ENCODE data around the gene MAPK8IP3.
"Not testable (repeated sequence)": the region's sequence is repeated elsewhere in the genome, so short reads cannot be mapped to it uniquely, and the experiment has no call there.

MAPK8IP3 gene

DNA sequence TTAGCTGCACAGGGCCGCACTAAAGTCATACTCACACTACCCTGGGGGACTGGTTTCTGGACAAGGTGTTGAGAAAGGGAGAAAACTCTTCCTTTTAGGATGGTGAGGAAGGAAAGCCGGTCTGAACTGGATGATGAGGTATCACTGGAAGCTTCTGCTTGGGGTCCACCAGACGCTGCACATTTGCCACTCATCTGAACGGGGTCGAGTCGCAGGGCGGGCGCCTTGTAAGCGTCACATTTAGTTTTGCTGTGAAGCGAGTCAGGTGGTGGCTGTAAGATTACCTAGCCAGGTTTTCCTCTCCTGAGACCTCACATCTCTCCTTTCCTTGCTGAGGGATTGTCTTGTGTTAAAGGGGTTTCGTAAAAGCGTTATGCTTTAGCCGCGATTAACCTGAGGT, 25.6 kb upstream of the MAPK8IP3 start:
- DNase-seq: no peak

DNA sequence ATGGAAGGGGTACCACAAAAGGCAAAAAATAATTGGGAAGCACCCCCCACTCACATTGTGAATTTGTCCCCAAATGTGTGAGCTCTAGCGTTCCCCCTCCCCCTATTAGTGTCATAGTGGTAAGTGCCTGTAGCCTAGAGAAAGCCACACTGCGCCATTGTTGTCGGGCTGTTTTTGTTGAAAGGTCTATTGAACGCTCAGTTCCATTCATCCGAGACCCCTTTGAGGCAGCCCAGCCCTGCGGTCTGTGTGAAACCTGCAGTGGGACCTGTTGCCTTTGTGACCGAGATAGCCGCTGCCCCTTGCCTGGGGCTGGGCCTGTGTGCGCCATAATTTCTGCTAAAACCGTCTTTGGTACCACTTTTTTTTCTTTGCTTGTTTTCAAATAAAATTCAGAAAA, 25.0 kb upstream of the MAPK8IP3 start:
- peak; percentile 7 for DNase-seq

DNA sequence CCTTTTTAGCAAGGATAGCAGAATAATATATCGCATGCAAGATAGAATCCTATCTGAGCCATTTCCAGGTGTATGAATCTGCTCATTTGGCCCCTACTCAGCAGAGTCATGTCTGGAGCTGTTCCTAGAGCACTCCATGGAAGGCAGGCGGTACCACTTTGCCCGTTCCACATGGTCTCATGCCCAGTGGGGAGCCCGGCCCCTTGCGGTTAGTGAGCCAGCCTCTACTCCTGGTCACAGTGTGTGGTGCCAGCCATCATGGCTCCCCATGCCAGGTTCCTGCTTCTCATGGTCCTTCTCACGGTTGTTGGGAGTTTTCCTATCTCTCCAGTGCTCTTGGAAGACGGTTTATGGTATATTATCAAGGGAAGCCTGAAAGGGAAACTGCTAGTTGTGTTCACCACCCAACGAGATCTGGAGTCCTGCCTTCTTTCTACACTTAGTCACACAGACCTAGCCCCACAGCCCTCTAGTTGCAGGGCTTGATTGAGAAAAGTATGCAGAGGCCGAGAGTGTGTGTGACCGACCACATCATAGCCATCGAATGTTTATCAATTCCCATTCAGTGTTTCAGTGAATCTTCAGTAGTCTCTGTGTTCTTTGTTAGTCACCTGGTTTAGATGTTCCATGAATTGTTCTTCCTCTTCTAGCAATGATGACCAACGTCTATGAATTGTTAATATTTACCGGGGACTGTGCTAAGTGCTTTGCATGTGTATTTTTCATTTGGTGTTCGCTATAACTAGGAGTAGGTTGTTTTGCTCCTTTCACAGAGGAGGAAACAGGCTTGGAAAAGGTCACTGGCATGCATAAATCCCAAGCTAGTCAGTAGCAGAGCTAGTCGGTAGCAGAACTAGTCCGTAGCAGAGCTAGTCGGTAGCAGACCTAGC, 18.3 kb upstream of the MAPK8IP3 start:
- DNase-seq: no peak

DNA sequence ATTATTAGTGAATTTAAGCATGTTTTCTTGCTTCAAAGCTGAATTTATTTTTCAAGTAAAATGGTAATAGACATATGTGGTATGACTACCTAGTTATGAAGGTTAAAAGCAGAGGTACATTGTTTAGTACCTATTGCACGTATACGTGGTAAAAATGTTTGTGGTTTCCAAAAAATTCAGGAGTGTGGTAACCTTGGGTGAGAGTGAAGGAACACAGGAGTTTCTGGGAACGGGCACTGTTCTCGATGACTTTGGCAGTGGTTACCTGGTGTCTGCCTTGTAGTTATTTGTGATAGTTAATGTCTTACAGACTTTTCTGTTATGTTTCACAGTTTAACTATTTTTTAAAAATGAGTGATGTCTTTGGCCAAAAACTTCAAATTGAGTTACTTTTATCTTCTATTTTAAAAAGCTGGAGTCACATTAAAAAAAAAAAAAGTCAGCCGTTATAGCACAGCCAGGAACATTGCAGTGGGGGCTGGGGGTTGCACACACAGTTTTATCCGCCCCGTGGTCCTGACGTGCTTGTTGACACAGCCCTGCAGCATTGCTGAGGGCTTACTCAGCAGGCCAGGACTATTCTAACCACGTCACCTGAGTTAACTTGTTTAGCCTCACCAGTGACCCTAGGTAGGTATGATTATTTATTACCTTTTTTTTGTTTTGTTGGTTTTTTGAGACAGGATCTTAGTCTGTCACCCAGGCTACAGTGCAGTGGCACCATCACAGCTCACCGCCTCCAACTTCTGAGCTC, 17.0 kb upstream of the MAPK8IP3 start:
- DNase-seq: no peak

DNA sequence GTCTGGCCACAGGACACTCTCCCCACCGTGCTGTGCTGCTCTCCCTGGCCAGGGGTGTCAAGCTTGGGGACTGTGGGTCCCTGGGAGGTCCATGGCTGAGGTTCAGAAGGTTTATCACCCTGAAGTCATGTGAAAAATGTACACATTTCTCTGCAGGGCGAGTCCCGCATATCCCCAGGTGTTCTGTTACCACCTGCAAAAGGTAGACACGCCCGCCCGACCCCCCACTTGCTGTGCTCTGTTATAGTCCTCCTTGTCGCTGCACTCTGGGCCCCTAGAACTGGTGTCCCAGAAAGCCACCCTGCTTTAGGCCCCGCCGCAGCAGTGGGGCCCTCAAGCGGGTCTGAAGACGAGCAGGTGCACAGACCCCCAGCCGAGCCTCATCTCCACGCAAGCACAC, 16.1 kb upstream of the MAPK8IP3 start:
- no peak for DNase-seq

- DNase-seq: no peak
Observed at GRCh38 chr16:1690810-1691209, 15.2 kb upstream of the MAPK8IP3 start.

GRCh38 chr16:1691276-1691675, 14.7 kb upstream of the MAPK8IP3 start:
- DNase-seq: no peak

GRCh38 chr16:1691956-1692355, 14.0 kb upstream of the MAPK8IP3 start:
- DNase-seq: no peak

DNA sequence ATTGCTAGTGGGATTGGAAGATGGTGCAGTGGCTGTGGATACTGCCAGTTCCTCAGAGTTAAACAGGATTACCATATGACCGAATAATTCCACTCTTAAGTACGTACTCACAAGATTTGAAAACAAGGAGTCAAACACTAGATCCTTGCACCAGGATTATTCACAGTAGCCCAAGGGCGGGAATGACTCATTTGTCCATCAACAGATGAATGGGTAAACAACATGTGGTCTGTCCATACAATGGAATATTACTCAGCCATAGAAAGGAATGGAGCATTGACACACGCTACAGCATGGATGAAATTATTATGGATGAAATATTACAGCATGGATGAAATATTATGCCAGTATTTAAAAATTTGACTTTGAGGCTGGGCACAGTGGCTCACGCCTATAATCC, 9.1 kb upstream of the MAPK8IP3 start:
- DNase-seq: no peak

GRCh38 chr16:1698680-1699079, 7.3 kb upstream of the MAPK8IP3 start:
- DNase-seq: no peak

- no peak for DNase-seq
Observed at GRCh38 chr16:1700246-1700645, 5.7 kb upstream of the MAPK8IP3 start.

- no peak for DNase-seq
Observed at GRCh38 chr16:1701216-1701878, 4.6 kb upstream of the MAPK8IP3 start.

DNA sequence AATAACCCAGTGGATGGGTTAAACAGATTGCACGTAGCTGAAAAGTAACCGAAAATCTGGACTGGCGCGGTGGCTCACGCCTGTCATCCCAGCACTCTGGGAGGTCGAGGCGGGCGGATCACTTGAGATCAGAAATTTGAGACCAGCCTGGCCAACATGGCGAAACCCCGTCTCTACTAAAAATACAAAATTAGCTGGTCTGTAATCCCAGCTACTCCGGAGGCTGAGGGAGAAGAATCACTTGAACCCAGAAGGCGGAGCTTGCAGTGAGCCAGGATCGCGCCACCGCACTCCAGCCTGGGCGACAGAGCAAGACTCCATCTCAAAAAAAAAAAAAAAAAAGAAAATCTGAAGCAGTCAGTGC, 689 bp upstream of the MAPK8IP3 start:
- not testable (repeated sequence) for DNase-seq

- no peak for DNase-seq
Observed at GRCh38 chr16:1706386-1707192, 594 bp downstream of the MAPK8IP3 start.

DNA sequence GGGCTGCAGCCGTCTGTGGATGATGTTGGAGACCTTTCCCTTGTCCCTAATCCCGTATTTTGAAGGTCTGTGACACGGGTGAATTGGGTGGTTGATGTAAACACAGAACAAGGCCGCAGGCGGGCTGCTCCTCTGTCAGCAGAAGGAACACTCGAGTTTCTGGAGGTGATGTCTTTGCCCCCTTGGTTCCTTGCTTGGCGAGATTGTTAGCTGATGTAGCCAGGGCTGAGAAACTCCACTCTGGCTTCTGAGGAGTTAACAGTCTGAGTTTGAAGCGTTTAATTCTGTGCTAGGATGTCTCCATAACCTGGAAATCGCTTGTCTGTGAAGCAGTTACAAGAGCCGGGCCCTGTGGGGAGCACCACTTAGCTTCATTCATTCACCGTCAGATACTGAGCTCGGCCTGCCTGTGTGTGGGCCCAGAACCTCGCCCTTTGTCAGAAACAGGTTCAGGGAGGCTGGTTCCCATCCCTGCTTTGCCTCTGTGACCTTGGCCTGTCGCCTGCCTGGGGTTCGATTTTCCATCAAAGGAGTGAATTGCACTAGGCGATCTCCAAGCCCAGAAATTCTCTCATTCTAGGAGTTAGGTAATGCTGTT, 1.3 kb downstream of the MAPK8IP3 start:
- DNase-seq: peak; percentile 20

DNA sequence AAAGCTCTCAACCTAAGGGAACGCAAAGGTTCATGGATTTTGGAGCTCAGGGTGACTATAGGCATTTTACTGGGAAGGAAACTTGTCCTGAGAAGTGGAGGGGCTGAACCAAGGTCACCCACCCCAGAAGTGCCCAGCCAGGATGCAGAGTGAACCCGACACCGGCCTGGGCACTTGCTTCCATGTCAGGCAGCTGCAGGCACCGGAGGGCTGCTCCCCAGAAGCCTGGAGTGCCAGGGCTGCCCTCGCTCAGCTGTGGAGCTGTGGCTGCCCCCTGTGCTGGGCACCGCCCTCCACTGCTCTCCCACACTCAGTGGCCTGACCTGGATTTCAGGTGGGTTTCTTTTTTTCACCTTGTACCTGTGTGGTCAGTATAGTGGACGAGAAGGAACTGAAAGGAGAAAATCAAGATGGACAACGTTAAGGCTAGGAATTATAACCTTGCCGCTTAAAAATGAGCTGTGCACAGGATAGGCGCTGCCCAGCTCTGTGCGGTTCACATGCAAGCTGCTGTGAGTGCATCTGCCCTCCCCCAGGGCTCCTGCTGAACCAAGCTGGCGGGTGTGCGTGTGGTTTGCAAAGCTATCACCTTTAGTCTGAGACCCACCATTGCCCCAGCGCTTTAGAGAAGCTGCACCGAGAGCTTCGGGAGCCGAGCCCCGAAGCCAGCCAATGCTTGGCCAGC, 2.2 kb downstream of the MAPK8IP3 start:
- no peak for DNase-seq

DNA sequence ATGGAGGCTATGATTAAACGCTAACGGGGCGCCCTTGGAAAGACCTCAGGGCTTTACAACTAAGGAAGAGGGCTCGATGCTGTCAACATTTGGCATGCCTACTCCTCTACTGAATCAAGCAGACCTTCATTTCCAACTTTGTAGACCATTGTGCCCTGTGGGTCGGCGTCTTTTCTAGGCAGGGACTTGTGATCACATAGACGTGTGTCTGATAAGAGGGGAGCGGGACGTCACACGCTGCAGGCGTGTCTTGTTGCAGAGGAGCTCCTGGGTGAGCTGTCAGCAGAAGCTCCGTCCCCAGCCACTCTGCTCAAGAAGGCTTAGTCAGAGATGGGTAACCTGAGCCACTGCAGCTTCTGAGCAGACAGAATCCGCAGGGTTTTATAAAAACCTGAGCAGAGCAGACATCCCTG, 2.8 kb downstream of the MAPK8IP3 start:
- no peak for DNase-seq

- no peak for DNase-seq
Observed at GRCh38 chr16:1709356-1709755, 3.4 kb downstream of the MAPK8IP3 start.

GRCh38 chr16:1710811-1711507, 5.0 kb downstream of the MAPK8IP3 start:
- no peak for DNase-seq

DNA sequence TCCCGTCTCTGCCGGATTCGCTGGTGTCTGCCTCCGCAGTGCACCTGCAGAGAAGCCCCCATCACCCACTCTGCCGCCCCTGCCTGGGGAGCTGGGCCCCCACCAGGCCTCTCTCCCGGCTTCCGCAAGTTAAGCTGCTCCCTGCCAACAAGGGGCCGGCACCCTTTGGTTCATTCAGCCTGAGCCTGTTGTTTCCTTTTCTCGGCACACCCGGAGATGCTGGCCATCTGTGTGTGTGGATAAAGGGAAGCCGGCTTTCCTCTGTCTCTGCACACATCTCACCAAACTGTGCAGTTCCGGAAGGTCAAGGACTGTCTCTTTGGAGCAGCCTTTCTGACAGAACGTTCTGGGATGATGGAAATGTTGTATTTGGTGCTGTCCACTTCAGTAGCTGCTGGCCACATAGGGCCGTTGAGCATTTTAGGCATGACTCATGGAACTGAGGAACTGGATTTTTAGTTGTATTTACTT, 6.8 kb downstream of the MAPK8IP3 start:
- DNase-seq: peak; percentile 12

DNA sequence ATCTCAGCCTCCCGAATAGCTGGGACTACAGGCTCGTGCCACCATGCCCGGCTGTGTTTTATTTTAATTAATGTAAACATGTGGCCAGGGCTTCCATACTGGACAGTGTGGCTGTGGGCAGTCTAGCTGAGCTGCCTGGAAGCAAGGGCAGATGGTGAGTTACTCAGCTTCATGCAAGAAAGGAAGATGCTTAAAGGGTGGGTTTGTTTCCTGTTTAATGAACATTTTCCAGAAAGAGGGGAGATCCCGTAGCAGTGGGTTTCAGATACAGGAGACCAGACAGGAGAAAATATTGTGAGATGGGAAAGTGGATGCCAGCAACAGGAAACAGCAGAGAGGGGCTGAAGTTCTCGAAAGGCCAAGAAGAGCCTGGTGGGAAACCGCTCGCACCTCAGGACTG, 7.3 kb downstream of the MAPK8IP3 start:
- DNase-seq: no peak
